ENCODE measurements around the gene CLIP4. TPM values are rescaled to one million over a fixed set of nuclear protein-coding genes. Genes with fewer than 3 reads are reported as not detected.
A peak's percentile ranks its signal among the peaks of the same experiment; 100 is the strongest.

CLIP4 gene
- total and polyA plus RNA-seq, 2 experiments from 2014 or later, result 0.06 to 0.14 TPM

DNA sequence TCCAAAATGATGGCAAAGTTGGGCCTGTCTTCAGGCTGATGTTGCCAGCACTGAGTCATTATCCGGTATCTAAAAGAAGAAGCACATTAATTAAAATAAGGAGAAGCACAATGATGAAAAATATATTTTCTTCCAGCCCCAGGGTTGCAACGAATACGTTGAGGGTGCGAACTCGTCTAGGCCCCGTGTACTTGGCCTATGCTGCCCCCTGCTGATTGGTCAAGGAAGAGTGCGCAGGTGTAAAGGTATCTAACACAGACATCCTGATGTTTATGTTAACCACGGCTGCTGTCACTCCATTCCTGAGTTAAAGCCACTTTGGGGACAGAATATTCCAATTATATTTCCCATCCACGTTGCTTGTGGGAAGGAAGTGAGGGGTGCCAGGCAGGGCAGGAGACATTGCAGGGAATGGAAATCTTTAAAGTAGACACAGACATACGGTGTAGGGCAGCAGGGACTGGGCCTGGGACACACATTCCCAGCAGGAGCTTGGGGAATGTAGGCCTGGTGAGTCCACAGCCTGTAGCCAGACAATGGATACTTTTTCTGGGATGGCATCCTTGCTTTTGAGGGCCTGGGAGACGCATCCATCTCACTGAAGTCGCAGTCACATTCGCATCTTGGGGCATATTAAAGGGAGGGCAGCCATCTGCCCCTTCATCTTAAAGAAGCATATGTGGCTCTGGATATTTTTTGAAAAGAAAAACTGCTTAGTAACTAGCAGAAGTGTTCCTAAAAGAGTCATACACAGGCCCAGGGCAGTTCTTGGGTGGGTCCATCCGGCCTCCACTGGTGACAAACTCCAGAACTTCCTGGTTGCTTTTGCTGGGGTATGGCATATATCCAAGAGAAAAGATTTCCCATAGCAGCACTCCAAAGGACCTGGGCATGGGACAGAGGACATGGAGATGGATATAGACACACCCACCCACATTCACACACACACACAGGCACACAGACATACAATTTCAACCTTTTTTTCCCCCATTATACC lies 81.9 kb downstream of the CLIP4 start:
- Mint-ChIP-seq H3K36me3 (ENCODE audit: low read depth) (no peaks in the 10 kb centered on the region), H3K4me1 (peaks cover 8% of the 10 kb centered on the region; the same call in 2 of the 3 replicates), H3K9me3 (no peaks in the 10 kb centered on the region), H3K27me3 (ENCODE audit: insufficient read depth, low read depth, poor library complexity) (peaks cover 4% of the 10 kb centered on the region), H3K4me3 (no peak overlapping the region), H3K27ac (no peak overlapping the region)
- Histone ChIP-seq H3K79me2 (replicated peaks; ENCODE audit: insufficient read depth) (no peaks in the 10 kb centered on the region), H3K27ac (ENCODE audit: low read depth) (no peak overlapping the region; the same call in 1 of the 2 replicates), H3K9me2 (ENCODE audit: insufficient read depth) (no peaks in the 10 kb centered on the region), H3K4me1 (ENCODE audit: insufficient read depth) (peaks cover 3% of the 10 kb centered on the region; the same call in 1 of the 2 replicates), H4K20me1 (replicated peaks; ENCODE audit: insufficient read depth) (no peaks in the 10 kb centered on the region), H2AFZ (no peak overlapping the region), H3F3A (replicated peaks; ENCODE audit: low read depth) (no peaks in the 10 kb centered on the region), H3K4me3 (no peak overlapping the region), H3K27me3 (ENCODE audit: insufficient read depth) (no peaks in the 10 kb centered on the region), H3K36me3 (ENCODE audit: insufficient read depth) (no peaks in the 10 kb centered on the region), H3K4me2 (no peak overlapping the region)
- DNase-seq (ENCODE audit: low spot score), result peak; percentile 90
- TF ChIP-seq CREB1 (CRISPR knock-in tag; IDR thresholded peaks at IDR 0.05; ENCODE audit: low read depth) (no peak), EZH2phosphoT487 (IDR thresholded peaks at IDR 0.05; ENCODE audit: unreplicated experiment) (no peak), STAT1 (IDR thresholded peaks at IDR 0.05; ENCODE audit: unreplicated experiment) (no peak)
- TF ChIP-seq, protein P1, sequence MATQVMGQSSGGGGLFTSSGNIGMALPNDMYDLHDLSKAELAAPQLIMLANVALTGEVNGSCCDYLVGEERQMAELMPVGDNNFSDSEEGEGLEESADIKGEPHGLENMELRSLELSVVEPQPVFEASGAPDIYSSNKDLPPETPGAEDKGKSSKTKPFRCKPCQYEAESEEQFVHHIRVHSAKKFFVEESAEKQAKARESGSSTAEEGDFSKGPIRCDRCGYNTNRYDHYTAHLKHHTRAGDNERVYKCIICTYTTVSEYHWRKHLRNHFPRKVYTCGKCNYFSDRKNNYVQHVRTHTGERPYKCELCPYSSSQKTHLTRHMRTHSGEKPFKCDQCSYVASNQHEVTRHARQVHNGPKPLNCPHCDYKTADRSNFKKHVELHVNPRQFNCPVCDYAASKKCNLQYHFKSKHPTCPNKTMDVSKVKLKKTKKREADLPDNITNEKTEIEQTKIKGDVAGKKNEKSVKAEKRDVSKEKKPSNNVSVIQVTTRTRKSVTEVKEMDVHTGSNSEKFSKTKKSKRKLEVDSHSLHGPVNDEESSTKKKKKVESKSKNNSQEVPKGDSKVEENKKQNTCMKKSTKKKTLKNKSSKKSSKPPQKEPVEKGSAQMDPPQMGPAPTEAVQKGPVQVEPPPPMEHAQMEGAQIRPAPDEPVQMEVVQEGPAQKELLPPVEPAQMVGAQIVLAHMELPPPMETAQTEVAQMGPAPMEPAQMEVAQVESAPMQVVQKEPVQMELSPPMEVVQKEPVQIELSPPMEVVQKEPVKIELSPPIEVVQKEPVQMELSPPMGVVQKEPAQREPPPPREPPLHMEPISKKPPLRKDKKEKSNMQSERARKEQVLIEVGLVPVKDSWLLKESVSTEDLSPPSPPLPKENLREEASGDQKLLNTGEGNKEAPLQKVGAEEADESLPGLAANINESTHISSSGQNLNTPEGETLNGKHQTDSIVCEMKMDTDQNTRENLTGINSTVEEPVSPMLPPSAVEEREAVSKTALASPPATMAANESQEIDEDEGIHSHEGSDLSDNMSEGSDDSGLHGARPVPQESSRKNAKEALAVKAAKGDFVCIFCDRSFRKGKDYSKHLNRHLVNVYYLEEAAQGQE (IDR thresholded peaks at IDR 0.05; ENCODE audit: unreplicated experiment), result no peak
- TF ChIP-seq, protein P2, sequence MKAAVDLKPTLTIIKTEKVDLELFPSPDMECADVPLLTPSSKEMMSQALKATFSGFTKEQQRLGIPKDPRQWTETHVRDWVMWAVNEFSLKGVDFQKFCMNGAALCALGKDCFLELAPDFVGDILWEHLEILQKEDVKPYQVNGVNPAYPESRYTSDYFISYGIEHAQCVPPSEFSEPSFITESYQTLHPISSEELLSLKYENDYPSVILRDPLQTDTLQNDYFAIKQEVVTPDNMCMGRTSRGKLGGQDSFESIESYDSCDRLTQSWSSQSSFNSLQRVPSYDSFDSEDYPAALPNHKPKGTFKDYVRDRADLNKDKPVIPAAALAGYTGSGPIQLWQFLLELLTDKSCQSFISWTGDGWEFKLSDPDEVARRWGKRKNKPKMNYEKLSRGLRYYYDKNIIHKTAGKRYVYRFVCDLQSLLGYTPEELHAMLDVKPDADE (IDR thresholded peaks at IDR 0.05), result no peak
- TF ChIP-seq, protein P3, sequence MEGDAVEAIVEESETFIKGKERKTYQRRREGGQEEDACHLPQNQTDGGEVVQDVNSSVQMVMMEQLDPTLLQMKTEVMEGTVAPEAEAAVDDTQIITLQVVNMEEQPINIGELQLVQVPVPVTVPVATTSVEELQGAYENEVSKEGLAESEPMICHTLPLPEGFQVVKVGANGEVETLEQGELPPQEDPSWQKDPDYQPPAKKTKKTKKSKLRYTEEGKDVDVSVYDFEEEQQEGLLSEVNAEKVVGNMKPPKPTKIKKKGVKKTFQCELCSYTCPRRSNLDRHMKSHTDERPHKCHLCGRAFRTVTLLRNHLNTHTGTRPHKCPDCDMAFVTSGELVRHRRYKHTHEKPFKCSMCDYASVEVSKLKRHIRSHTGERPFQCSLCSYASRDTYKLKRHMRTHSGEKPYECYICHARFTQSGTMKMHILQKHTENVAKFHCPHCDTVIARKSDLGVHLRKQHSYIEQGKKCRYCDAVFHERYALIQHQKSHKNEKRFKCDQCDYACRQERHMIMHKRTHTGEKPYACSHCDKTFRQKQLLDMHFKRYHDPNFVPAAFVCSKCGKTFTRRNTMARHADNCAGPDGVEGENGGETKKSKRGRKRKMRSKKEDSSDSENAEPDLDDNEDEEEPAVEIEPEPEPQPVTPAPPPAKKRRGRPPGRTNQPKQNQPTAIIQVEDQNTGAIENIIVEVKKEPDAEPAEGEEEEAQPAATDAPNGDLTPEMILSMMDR (conservative IDR thresholded peaks at IDR 0.05; ENCODE audit: low read depth in 2 of 2), result peak; percentile 90 to 95
- TF ChIP-seq, protein P4, sequence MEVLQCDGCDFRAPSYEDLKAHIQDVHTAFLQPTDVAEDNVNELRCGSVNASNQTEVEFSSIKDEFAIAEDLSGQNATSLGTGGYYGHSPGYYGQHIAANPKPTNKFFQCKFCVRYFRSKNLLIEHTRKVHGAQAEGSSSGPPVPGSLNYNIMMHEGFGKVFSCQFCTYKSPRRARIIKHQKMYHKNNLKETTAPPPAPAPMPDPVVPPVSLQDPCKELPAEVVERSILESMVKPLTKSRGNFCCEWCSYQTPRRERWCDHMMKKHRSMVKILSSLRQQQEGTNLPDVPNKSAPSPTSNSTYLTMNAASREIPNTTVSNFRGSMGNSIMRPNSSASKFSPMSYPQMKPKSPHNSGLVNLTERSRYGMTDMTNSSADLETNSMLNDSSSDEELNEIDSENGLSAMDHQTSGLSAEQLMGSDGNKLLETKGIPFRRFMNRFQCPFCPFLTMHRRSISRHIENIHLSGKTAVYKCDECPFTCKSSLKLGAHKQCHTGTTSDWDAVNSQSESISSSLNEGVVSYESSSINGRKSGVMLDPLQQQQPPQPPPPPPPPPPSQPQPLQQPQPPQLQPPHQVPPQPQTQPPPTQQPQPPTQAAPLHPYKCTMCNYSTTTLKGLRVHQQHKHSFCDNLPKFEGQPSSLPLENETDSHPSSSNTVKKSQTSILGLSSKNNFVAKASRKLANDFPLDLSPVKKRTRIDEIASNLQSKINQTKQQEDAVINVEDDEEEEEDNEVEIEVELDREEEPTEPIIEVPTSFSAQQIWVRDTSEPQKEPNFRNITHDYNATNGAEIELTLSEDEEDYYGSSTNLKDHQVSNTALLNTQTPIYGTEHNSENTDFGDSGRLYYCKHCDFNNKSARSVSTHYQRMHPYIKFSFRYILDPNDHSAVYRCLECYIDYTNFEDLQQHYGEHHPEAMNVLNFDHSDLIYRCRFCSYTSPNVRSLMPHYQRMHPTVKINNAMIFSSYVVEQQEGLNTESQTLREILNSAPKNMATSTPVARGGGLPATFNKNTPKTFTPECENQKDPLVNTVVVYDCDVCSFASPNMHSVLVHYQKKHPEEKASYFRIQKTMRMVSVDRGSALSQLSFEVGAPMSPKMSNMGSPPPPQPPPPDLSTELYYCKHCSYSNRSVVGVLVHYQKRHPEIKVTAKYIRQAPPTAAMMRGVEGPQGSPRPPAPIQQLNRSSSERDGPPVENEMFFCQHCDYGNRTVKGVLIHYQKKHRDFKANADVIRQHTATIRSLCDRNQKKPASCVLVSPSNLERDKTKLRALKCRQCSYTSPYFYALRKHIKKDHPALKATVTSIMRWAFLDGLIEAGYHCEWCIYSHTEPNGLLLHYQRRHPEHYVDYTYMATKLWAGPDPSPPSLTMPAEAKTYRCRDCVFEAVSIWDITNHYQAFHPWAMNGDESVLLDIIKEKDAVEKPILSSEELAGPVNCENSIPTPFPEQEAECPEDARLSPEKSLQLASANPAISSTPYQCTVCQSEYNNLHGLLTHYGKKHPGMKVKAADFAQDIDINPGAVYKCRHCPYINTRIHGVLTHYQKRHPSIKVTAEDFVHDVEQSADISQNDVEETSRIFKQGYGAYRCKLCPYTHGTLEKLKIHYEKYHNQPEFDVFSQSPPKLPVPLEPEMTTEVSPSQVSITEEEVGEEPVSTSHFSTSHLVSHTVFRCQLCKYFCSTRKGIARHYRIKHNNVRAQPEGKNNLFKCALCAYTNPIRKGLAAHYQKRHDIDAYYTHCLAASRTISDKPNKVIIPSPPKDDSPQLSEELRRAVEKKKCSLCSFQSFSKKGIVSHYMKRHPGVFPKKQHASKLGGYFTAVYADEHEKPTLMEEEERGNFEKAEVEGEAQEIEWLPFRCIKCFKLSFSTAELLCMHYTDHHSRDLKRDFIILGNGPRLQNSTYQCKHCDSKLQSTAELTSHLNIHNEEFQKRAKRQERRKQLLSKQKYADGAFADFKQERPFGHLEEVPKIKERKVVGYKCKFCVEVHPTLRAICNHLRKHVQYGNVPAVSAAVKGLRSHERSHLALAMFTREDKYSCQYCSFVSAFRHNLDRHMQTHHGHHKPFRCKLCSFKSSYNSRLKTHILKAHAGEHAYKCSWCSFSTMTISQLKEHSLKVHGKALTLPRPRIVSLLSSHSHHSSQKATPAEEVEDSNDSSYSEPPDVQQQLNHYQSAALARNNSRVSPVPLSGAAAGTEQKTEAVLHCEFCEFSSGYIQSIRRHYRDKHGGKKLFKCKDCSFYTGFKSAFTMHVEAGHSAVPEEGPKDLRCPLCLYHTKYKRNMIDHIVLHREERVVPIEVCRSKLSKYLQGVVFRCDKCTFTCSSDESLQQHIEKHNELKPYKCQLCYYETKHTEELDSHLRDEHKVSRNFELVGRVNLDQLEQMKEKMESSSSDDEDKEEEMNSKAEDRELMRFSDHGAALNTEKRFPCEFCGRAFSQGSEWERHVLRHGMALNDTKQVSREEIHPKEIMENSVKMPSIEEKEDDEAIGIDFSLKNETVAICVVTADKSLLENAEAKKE (CRISPR knock-in tag; IDR thresholded peaks at IDR 0.05), result no peak
- peak; percentile 99 for ATAC-seq
